ENCODE measurements around the gene DENND4B. TPM values are rescaled to one million over a fixed set of nuclear protein-coding genes. Genes with fewer than 3 reads are reported as not detected.

DENND4B gene
- total RNA-seq, 1 donor from 2014 or later, result 42.5 TPM

- TF ChIP-seq, protein P1, sequence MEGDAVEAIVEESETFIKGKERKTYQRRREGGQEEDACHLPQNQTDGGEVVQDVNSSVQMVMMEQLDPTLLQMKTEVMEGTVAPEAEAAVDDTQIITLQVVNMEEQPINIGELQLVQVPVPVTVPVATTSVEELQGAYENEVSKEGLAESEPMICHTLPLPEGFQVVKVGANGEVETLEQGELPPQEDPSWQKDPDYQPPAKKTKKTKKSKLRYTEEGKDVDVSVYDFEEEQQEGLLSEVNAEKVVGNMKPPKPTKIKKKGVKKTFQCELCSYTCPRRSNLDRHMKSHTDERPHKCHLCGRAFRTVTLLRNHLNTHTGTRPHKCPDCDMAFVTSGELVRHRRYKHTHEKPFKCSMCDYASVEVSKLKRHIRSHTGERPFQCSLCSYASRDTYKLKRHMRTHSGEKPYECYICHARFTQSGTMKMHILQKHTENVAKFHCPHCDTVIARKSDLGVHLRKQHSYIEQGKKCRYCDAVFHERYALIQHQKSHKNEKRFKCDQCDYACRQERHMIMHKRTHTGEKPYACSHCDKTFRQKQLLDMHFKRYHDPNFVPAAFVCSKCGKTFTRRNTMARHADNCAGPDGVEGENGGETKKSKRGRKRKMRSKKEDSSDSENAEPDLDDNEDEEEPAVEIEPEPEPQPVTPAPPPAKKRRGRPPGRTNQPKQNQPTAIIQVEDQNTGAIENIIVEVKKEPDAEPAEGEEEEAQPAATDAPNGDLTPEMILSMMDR (conservative IDR thresholded peaks at IDR 0.05; ENCODE audit: low read depth, low read length), result no peak
- no peak for DNase-seq (ENCODE audit: low read depth)
- H3K4me3 ChIP-seq (ENCODE audit: low read depth, low read length), result no peak overlapping the region
These were observed 14.1 kb downstream of the DENND4B start for GRCh38 chr1:153932156-153933131.

- TF ChIP-seq, protein P1 (conservative IDR thresholded peaks at IDR 0.05; ENCODE audit: low read depth, low read length), result peak; percentile 19
- DNase-seq (ENCODE audit: low read depth), result no peak
- no peak overlapping the region for H3K4me3 ChIP-seq (ENCODE audit: low read depth, low read length)
These were observed 16.3 kb downstream of the DENND4B start for GRCh38 chr1:153929981-153930948.

DNA sequence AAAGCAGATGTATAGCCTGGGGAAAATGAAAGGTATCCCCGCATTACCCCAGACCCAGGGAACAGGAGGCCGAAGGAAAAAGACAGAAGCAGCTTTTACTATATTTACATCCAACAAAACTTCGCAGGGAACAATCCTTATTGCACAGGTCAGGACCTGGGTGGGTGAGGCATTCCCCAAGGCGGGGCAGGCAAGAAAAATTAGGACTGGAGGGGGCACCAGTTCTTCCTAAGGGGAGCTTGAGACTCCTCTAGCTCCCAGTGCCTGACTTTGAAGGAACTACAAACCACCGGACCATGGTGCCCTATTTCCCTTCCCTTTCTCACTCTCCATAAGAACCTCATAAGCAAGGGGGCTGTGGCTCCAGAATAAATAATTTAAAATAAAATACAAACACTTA is 17.1 kb downstream of the DENND4B start:
- no peak overlapping the region for H3K4me3 ChIP-seq (ENCODE audit: low read depth, low read length)
- TF ChIP-seq, protein P1 (conservative IDR thresholded peaks at IDR 0.05; ENCODE audit: low read depth, low read length), result no peak
- DNase-seq (ENCODE audit: low read depth), result no peak

GRCh38 chr1:153928791-153929341 is 17.7 kb downstream of the DENND4B start:
- H3K4me3 ChIP-seq (ENCODE audit: low read depth, low read length), result no peak overlapping the region
- TF ChIP-seq, protein P1 (conservative IDR thresholded peaks at IDR 0.05; ENCODE audit: low read depth, low read length), result no peak
- no peak for DNase-seq (ENCODE audit: low read depth)

GRCh38 chr1:153928245-153928644 is 18.3 kb downstream of the DENND4B start:
- TF ChIP-seq, protein P1 (conservative IDR thresholded peaks at IDR 0.05; ENCODE audit: low read depth, low read length), result no peak
- no peak overlapping the region for H3K4me3 ChIP-seq (ENCODE audit: low read depth, low read length)
- DNase-seq (ENCODE audit: low read depth), result no peak

DNA sequence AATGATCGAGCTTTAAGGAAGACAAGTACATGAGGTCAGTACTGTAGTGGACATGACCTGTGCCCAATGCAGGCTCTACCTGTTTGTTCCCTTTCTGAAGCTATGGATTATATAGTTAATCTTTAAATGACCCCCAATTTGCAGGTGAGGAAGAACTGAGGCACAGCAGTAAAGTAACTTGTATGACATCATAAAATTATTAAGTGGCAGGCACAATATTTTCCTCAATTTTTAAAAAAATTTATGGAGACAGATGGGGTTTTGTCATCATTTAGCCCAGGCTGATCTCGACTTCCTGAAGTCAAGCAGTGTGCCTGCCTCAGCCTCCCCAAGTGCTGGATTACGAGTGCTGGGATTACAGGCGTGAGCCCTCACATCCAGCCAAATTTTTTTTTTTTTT is 20.1 kb downstream of the DENND4B start:
- no peak overlapping the region for H3K4me3 ChIP-seq (ENCODE audit: low read depth, low read length)
- TF ChIP-seq, protein P1 (conservative IDR thresholded peaks at IDR 0.05; ENCODE audit: low read depth, low read length), result no peak
- DNase-seq (ENCODE audit: low read depth), result no peak

All from epithelial cell of proximal tubule (primary cell).